ENCODE results near the gene ZRANB2.

The ZRANB2 gene

GRCh38 chr1:71068325-71069240, 12.3 kb downstream of the ZRANB2 start:
- no peak for DNase-seq (ENCODE audit: low read depth)

DNA sequence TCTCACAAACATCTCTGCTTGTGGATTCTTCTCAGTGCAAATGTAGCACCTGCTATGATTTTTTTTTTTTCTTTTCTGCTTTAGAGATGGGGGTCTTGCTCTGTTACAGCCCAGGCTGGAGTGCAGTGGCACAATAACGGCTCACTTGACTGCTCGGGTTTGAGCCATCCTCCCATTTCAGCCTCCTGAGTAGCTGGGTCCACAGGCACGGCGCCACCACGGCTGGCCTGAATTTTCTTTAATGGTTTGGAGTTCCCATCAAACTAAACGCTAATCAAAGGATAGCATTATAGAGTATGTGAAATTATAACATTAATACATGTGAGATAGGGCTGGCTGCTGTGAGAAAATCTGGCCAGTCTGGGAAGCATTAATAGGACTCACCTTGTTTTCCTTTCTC, 26.0 kb downstream of the ZRANB2 start:
- DNase-seq (ENCODE audit: low read depth), result no peak

DNA sequence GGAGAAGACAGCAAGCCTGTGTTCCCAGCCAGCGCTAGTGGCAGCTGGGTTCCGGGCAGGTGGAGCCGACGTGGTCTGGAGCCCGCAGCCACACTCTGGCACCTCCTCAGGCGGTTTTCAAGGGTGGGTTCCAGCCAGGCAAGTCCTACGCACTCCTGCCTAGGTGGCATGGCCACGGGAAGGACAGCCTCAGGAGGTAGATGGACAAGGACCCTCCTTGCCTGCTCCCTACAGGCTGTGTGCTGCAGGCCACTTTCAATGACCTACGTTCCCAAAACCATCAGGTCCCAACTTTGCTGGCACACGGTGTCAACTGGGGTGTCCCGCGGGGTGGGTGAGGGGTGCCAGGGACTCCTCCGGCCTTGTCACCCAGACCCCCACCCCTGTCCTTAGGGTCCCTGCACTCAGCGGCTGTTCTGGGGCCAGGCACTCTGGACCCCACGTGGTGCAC, 26.5 kb downstream of the ZRANB2 start:
- DNase-seq (ENCODE audit: low read depth), result no peak

GRCh38 chr1:71053758-71054157, 27.1 kb downstream of the ZRANB2 start:
- no peak for DNase-seq (ENCODE audit: low read depth)

DNA sequence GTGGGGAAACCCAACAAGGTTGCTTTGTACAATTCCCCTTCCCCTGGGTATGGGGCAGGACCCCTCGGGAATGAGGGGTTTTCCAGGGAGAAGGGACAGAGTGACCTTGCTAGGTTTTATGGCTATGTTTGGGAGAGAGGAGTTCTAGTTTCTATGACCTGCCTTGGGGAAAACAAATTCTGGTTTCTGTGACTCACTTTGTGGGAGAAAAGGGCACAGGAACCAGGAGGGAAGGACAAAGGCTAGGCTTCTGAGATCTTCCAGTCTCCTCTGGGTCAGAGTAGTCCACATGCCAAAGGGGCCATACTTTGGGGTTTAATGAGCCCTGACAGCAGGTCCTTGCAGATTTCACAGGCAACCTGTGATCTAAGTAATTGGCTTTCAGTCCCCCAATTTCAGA, 27.7 kb downstream of the ZRANB2 start:
- DNase-seq (ENCODE audit: low read depth), result no peak

DNA sequence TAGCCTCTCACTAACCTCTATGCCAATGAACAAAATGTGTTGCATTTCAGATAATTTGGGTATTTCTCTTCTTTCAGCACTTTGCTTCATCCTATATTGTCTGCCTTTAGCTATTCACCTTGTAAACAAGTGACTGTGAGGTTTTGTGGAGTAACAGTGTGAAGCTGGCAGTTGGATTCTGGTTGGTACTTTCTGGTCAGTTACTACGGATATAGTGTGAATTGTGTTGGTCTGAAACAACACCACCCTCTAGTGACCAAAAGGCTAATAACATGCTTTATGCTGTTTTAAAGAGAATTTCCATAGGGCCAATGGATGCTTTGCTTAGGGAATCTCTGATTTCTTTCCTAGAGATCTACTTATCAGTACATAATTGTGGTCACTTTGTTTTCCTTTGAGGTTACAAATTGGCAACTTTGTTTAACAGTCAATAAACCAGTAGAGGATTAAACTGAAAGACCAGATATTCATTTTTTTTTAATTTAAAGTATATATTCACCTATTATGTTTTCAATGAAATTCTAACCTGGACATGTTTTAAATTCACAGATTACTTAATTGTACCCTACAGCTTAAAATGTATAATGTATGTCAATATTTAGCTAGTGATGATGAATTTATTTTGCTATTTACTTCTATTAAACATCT, 30.8 kb downstream of the ZRANB2 start:
- DNase-seq (ENCODE audit: low read depth), result no peak

DNA sequence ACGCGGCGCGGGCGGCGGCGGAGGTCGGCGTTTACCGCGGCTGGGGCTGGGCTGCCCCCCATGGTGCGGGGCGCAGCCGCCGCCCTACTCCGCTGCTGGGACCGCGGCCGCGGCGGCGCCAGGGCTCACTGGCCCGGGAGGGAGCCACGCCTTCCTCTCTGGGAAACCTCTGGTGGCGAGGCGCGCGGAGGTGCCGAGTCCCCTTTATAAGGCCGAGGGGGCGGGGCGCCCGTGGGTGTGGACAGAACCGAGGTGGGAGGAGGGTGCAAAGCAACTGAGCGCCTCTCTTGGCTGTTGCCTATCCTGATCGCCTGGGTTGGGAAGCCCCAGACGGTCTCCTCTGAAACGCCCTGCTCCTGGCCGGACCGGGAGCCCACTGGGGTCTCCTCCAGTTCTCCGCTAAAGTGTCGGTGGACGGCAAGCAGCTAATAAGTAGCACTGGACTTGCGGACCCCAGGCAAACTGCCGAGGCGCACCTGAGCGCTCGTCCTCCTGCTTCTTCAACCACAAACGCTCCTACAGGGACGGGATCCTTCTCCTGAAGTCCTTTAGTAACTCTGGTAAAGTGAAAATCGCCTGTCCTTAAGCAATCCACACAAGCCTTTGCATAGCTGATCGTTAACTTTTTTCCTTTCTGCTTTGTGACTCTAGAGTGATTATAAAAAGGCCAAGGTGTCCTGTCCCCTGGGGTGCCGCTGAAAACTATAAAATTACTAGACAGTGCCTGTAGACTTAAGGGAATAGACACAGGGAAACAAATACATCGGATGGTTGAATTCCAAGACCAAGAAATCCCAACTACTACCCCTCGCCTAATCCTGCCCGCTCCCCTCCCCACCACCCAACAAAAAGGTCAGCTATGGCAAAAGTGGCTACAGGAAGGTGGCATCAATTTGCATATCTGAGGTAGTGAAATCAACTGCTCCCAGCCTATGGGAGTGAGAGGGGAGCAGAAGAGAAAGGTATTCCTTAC, 32.9 kb downstream of the ZRANB2 start, which contains the start of gene PTGER3:
Gene PTGER3, minus strand, starts transcription at position 182 of the 973 bp plus-strand sequence. CDS start 239 bp downstream, outside the sequence.
- peak; percentile 23 for DNase-seq (ENCODE audit: low read depth)

DNA sequence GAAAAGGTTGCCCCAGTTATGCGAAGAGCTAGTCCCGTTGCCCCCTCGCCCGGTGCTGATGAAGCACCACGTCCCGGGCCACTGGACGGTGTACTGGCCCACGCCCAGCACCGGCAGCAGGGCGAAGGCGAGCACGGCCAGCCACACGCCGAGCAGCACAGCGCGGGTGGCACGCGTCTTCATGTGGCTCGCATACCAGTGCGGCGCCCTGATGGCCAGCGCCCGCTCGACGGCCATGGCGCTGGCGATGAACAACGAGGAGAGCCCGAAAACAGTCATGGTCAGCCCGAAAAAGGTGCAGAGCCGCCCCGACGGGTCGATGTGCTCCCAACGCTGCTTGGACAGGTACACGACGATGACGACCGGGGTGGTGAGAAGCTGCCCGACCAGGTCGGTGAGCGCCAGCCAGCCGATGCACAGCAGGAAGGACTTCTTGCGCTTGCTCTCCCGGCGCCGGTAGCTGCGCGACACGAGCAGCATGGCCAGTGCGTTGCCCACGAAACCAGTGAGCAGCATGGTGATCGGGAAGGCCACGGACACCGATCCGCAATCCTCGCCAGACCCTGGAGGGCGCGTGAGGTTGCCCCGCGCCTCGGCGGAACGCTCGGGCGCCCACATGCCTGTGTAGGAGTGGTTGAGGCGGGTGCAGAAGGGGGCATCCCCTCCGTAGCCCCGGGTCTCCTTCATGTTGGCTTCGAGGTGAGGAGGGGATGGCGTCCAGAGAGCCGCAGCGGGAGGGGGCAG, 33.8 kb downstream of the ZRANB2 start:
- DNase-seq (ENCODE audit: low read depth), result no peak

DNA sequence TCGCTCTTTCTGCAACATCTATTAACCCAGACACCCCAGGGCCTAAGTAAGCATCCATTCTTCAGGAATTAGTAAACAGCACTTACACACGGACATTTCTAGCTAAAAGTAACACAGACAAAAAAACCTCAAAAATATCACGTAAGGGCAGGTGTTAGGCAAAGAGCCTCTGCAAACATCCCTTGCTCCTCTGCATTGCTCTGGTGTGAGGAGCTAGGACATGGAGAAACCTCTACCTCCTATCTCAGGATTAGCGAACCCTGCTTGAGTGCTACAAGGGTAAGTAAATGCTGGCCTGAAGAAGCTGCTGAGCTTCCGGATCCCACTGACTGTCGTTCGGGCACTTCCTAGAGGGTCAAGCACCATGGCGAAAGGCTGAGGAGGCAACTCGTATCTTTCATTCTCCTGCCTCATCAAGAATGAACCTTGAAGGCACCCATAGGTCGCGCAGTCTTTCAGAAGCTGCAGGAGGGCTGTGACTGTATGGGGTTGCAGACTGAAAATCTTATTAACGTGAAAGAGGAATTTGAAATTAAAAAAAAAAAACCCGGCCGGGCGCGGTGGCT, 35.3 kb downstream of the ZRANB2 start:
- DNase-seq (ENCODE audit: low read depth), result no peak

- DNase-seq (ENCODE audit: low read depth), result no peak
Measured at GRCh38 chr1:71044833-71045232, 36.0 kb downstream of the ZRANB2 start.

DNA sequence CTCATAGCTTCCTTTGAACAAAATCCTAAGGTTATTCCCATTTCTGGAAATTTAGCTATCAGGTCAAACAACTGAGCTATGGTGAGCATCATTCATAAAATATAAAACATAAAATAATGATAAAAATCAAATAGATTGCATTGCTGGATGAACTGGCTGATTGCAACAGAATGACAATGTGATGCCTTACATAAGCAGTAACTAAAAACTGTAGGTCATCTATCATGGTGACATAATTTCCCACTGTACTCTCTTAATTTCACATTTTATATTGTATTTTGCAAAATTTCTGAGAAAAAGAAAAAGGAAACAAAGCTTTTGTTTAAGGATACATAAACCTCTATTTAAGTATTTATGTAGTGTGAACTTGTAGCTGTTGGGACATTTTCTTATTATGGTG, 37.8 kb downstream of the ZRANB2 start:
- DNase-seq (ENCODE audit: low read depth), result no peak

DNA sequence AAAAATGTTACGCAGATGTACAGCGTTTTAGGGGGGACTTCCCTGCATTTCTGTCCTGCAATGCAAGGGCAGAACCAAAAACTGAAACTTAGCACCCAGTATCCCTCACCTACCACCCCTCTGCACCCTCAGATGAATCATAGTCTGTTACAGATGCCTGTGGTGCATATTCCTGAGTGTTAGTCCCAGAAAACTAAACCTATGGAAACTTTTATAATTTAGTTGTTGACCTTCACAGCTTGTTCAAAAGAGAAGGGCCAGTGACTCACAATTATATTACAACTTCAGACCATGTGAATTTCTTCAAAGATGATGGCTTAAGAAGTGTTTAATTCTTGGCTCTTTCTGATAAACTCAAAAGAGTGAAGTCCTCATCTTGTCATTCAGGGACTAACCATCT, 39.0 kb downstream of the ZRANB2 start:
- DNase-seq (ENCODE audit: low read depth), result no peak

DNA sequence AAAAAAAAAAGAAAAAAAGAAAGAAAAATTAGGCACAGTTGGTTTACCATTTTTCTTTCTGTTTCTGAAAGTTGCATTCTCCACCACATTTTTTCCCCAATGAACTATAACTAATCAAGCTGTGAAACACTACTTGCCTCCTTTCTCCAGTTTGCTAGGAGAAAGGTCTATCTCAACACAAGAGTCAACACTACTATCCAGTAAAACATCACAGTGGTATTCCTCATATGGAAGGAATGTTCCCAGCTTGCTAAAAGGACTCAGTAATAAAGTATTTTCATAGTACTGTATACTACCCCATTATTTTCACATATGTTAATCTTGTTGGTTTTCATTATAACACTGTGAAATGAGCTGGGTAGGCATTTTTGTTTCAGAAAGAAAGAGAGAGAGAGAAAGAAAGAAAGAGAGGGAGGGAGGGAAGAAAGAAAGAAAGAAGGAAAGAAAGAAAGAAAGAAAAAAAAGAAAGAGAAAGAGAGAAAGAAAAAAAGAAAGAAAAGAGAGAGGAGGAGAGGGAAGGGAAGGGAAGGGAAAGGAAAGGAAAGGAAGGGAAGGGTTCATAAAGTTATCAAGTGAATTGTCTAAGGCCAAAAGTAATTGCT, 41.1 kb downstream of the ZRANB2 start:
- DNase-seq (ENCODE audit: low read depth), result no peak

- DNase-seq (ENCODE audit: low read depth), result no peak
Measured at GRCh38 chr1:71038942-71039341, 41.9 kb downstream of the ZRANB2 start.

GRCh38 chr1:71037829-71038620, 42.8 kb downstream of the ZRANB2 start:
- DNase-seq (ENCODE audit: low read depth), result no peak

- DNase-seq (ENCODE audit: low read depth), result no peak
Measured at GRCh38 chr1:71037066-71037465, 43.8 kb downstream of the ZRANB2 start.

- no peak for DNase-seq (ENCODE audit: low read depth)
Measured at GRCh38 chr1:71033136-71033535, 47.7 kb downstream of the ZRANB2 start.

DNA sequence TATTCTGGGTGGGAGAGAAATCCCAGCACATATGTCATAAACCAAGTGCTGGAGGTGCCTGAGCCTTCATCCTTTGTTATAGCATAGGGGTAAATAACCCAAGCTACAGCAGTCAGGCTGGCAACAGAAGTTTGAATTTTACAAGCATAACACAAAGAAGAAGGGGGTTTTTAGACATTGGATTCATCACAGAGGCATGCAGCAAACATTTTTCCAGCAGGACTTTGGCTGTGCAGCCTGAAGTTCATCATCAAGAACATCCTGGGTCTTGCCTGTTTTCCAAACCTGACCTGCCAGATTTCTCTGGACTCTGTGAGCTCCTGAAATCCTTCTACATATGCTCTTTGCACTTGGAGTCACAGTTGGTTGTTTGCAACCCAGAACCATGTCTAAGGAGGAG, 49.4 kb downstream of the ZRANB2 start:
- no peak for DNase-seq (ENCODE audit: low read depth)

GRCh38 chr1:71030026-71030425, 50.8 kb downstream of the ZRANB2 start:
- DNase-seq (ENCODE audit: low read depth), result no peak

- no peak for DNase-seq (ENCODE audit: low read depth)
Measured at GRCh38 chr1:71028981-71029380, 51.9 kb downstream of the ZRANB2 start.
